ENCODE results near the gene FMO5. TPM values are rescaled to one million over a fixed set of nuclear protein-coding genes. Genes with fewer than 3 reads are reported as not detected.

The FMO5 gene
- total and polyA plus RNA-seq, 2 of the 13 experiments (the other 11 are each of a cell fraction or from before 2014, with no cell fraction given): 48.2 to 149 TPM

DNA sequence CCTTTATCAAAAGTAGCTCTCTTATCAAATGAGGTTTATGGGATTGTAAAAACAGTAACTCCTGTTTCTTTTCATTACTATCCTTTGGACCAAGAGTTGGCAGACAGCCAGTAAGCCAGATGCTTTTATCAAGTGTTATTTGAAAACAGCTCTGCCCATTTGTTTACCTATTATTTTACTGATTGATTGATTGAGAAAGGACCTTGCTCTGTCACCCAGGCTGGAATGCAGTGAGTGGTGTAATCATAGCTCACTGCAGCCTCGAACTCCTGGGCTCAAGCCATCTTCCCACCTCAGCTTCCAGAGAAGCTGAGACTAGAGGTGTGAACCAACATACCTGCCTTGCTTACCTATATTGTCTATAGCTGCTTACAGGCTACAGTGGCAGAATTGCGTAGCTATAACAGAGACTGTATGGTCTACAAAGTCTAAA is 56.5 kb downstream of the FMO5 start (continued):
- TF ChIP-seq ZNF354B (CRISPR knock-in tag; IDR thresholded peaks at IDR 0.05) (no peak), FOXA1 (IDR thresholded peaks at IDR 0.05) (no peak), FOXA1 (CRISPR knock-in tag; IDR thresholded peaks at IDR 0.05) (peak; percentile 79), SNRNP70 (IDR thresholded peaks at IDR 0.05; ENCODE audit: low read depth, low read length) (no peak), RAD51 (IDR thresholded peaks at IDR 0.05; ENCODE audit: borderline replicate concordance) (no peak), ZNF773 (CRISPR knock-in tag; IDR thresholded peaks at IDR 0.05; ENCODE audit: borderline replicate concordance) (no peak), CENPT (CRISPR knock-in tag; IDR thresholded peaks at IDR 0.05; ENCODE audit: low read depth) (no peak)
- TF ChIP-seq, protein P1, sequence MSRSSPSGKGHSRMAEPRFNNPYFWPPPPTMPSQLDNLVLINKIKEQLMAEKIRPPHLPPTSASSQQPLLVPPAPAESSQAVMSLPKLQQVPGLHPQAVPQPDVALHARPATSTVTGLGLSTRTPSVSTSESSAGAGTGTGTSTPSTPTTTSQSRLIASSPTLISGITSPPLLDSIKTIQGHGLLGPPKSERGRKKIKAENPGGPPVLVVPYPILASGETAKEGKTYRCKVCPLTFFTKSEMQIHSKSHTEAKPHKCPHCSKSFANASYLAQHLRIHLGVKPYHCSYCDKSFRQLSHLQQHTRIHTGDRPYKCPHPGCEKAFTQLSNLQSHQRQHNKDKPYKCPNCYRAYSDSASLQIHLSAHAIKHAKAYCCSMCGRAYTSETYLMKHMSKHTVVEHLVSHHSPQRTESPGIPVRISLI (CRISPR knock-in tag; IDR thresholded peaks at IDR 0.05; ENCODE audit: borderline replicate concordance): no peak
- TF ChIP-seq, protein P2, sequence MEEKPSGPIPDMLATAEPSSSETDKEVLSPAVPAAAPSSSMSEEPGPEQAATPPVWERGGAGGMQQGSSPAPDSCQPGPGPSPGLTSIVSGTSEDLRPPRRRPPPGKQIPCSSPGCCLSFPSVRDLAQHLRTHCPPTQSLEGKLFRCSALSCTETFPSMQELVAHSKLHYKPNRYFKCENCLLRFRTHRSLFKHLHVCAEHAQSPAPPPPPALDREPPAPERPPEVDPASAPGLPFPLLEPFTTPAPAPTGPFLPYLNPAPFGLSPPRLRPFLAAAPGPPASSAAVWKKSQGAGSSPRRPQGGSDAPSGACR (CRISPR knock-in tag; IDR thresholded peaks at IDR 0.05): no peak
- TF ChIP-seq, protein P3, sequence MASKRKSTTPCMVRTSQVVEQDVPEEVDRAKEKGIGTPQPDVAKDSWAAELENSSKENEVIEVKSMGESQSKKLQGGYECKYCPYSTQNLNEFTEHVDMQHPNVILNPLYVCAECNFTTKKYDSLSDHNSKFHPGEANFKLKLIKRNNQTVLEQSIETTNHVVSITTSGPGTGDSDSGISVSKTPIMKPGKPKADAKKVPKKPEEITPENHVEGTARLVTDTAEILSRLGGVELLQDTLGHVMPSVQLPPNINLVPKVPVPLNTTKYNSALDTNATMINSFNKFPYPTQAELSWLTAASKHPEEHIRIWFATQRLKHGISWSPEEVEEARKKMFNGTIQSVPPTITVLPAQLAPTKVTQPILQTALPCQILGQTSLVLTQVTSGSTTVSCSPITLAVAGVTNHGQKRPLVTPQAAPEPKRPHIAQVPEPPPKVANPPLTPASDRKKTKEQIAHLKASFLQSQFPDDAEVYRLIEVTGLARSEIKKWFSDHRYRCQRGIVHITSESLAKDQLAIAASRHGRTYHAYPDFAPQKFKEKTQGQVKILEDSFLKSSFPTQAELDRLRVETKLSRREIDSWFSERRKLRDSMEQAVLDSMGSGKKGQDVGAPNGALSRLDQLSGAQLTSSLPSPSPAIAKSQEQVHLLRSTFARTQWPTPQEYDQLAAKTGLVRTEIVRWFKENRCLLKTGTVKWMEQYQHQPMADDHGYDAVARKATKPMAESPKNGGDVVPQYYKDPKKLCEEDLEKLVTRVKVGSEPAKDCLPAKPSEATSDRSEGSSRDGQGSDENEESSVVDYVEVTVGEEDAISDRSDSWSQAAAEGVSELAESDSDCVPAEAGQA (IDR thresholded peaks at IDR 0.05; ENCODE audit: low read depth): no peak
- TF ChIP-seq, protein P3 (CRISPR knock-in tag; IDR thresholded peaks at IDR 0.05; ENCODE audit: borderline replicate concordance): no peak
- TF ChIP-seq, protein P4, sequence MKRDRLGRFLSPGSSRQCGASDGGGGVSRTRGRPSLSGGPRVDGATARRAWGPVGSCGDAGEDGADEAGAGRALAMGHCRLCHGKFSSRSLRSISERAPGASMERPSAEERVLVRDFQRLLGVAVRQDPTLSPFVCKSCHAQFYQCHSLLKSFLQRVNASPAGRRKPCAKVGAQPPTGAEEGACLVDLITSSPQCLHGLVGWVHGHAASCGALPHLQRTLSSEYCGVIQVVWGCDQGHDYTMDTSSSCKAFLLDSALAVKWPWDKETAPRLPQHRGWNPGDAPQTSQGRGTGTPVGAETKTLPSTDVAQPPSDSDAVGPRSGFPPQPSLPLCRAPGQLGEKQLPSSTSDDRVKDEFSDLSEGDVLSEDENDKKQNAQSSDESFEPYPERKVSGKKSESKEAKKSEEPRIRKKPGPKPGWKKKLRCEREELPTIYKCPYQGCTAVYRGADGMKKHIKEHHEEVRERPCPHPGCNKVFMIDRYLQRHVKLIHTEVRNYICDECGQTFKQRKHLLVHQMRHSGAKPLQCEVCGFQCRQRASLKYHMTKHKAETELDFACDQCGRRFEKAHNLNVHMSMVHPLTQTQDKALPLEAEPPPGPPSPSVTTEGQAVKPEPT (CRISPR knock-in tag; IDR thresholded peaks at IDR 0.05; ENCODE audit: low read depth): no peak
- TF ChIP-seq, protein P5, sequence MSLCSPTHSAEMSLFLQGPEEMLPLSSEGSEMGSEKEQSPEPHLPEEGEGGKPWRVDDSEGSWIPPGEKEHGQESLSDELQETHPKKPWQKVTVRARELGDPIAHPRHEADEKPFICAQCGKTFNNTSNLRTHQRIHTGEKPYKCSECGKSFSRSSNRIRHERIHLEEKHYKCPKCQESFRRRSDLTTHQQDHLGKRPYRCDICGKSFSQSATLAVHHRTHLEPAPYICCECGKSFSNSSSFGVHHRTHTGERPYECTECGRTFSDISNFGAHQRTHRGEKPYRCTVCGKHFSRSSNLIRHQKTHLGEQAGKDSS (CRISPR knock-in tag; IDR thresholded peaks at IDR 0.05; ENCODE audit: borderline replicate concordance, low read depth): no peak
- TF ChIP-seq, protein P6, sequence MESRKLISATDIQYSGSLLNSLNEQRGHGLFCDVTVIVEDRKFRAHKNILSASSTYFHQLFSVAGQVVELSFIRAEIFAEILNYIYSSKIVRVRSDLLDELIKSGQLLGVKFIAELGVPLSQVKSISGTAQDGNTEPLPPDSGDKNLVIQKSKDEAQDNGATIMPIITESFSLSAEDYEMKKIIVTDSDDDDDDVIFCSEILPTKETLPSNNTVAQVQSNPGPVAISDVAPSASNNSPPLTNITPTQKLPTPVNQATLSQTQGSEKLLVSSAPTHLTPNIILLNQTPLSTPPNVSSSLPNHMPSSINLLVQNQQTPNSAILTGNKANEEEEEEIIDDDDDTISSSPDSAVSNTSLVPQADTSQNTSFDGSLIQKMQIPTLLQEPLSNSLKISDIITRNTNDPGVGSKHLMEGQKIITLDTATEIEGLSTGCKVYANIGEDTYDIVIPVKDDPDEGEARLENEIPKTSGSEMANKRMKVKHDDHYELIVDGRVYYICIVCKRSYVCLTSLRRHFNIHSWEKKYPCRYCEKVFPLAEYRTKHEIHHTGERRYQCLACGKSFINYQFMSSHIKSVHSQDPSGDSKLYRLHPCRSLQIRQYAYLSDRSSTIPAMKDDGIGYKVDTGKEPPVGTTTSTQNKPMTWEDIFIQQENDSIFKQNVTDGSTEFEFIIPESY (CRISPR knock-in tag; IDR thresholded peaks at IDR 0.05): no peak

Measured in HepG2 (cell line).